PC-3 (cell line): ENCODE measurements around the gene DLL3.

Source experiments
- EZH2phosphoT487 ChIP-seq: fragments of 300-600 bp; sonication (generic); IDR thresholded peaks from 2 replicates; pipeline ENCODE4 v1.6.1; 2018; ENCODE audit warnings: mild to moderate bottlenecking, antibody characterized with exemption, low read length, borderline replicate concordance
- TF ChIP-seq, protein P1 (sequence below): fragments of 300-600 bp; sonication (generic); conservative IDR thresholded peaks from 2 replicates; pipeline ENCODE4 v1.5.1; 2017; ENCODE audit warnings: antibody characterized with exemption, low read depth, mild to moderate bottlenecking, low read length

DNA sequence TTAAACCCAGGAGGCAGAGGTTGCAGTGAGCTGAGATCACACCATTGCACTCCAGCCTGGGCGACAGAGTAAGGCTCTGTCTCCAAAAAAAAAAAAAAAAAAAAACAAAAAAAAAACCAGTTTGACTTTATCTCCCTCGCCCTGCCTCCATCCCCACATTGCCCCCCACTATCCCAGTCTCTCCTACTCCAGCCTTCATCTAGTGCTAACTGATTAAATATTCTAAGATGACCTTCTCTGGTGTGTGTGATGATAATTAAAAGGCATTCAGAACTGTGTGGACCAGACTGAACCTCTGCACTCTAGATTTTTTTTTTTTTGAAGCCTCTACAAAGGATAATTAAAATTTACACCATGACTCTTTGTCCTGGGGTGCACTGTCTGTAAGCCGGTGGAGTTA, 6.0 kb upstream of the DLL3 start:
- TF ChIP-seq, protein P1, sequence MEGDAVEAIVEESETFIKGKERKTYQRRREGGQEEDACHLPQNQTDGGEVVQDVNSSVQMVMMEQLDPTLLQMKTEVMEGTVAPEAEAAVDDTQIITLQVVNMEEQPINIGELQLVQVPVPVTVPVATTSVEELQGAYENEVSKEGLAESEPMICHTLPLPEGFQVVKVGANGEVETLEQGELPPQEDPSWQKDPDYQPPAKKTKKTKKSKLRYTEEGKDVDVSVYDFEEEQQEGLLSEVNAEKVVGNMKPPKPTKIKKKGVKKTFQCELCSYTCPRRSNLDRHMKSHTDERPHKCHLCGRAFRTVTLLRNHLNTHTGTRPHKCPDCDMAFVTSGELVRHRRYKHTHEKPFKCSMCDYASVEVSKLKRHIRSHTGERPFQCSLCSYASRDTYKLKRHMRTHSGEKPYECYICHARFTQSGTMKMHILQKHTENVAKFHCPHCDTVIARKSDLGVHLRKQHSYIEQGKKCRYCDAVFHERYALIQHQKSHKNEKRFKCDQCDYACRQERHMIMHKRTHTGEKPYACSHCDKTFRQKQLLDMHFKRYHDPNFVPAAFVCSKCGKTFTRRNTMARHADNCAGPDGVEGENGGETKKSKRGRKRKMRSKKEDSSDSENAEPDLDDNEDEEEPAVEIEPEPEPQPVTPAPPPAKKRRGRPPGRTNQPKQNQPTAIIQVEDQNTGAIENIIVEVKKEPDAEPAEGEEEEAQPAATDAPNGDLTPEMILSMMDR = no peak
- TF ChIP-seq EZH2phosphoT487 = no peak
